Measurements from ENCODE around the gene DNAJC8.
A peak's percentile ranks its signal among the peaks of the same experiment; 100 is the strongest.

DNAJC8 gene

GRCh38 chr1:28259252-28259933, 26.6 kb upstream of the DNAJC8 start, which contains the start of gene SESN2:
TSS of gene SESN2 (plus strand) at chr1:28259518. CDS start at chr1:28259848, 330 bp downstream.
- peak; percentile 100 for DNase-seq
- H3K36me3 ChIP-seq: no peaks in the 10 kb centered on the region
- H3K4me1 ChIP-seq: peaks cover 0 to 27% (median 20%) of the 10 kb centered on the region in 4 donors
- peaks cover 0 to 2% of the 10 kb centered on the region in 2 donors for H3K27me3 ChIP-seq
- peak within 1 kb of the TSS; percentile 87 to 93 for H3K27ac ChIP-seq
- TF ChIP-seq CTCF (IDR thresholded peaks at IDR 0.05): peak in 1 of 2 experiments; percentile 8
- peak within 1 kb of the TSS; percentile 78 to 98 for H3K4me3 ChIP-seq
- intact Hi-C loops (cut with DNase I; ENCODE audit: low total_unique reads): loop anchor here (5.0 to 10.0 kb wide), 2 partner anchors 108 to 245 kb away; partner anchors contain the start of genes PHACTR4 and RCC1
- H3K9me3 ChIP-seq: no peaks in the 10 kb centered on the region

GRCh38 chr1:28258628-28259251, 25.9 kb upstream of the DNAJC8 start:
- Histone ChIP-seq H3K4me1 (peaks cover 0 to 27% (median 20%) of the 10 kb centered on the region in 4 donors), H3K9me3 (no peaks in the 10 kb centered on the region), H3K27ac (peak overlapping the region; percentile 61 to 93), H3K4me3 (peak overlapping the region; percentile 78 to 98), H3K36me3 (no peaks in the 10 kb centered on the region), H3K27me3 (peaks cover 0 to 6% of the 10 kb centered on the region in 2 donors)
- intact Hi-C loops (cut with DNase I; ENCODE audit: low total_unique reads): loop anchor here (5.0 to 10.0 kb wide), 2 partner anchors 109 to 246 kb away; partner anchors contain the start of genes PHACTR4 and RCC1
- no peak for TF ChIP-seq CTCF (IDR thresholded peaks at IDR 0.05)
- no peak for DNase-seq

- intact Hi-C loops (cut with DNase I; ENCODE audit: low total_unique reads): loop anchor here (5.0 to 10.0 kb wide), 2 partner anchors 110 to 247 kb away; partner anchors contain the start of genes PHACTR4 and RCC1
- no peak for DNase-seq
- Histone ChIP-seq H3K4me3 (no peak overlapping the region), H3K27me3 (peaks cover 0 to 6% of the 10 kb centered on the region in 2 donors), H3K27ac (no peak overlapping the region), H3K36me3 (no peaks in the 10 kb centered on the region), H3K9me3 (no peaks in the 10 kb centered on the region), H3K4me1 (peaks cover 0 to 24% (median 18%) of the 10 kb centered on the region in 4 donors)
- TF ChIP-seq CTCF (IDR thresholded peaks at IDR 0.05): no peak
Measured at GRCh38 chr1:28257736-28258135, 24.9 kb upstream of the DNAJC8 start.

GRCh38 chr1:28256197-28256827, 23.5 kb upstream of the DNAJC8 start:
- Histone ChIP-seq H3K36me3 (no peaks in the 10 kb centered on the region), H3K27me3 (peaks cover 0 to 10% of the 10 kb centered on the region in 2 donors), H3K4me3 (no peak overlapping the region), H3K4me1 (peaks cover 0 to 16% (median 14%) of the 10 kb centered on the region in 4 donors), H3K9me3 (no peaks in the 10 kb centered on the region), H3K27ac (no peak overlapping the region)
- no peak for TF ChIP-seq CTCF (IDR thresholded peaks at IDR 0.05)
- DNase-seq: no peak
- intact Hi-C loops (cut with DNase I; ENCODE audit: low total_unique reads): loop anchor here (5.0 to 10.0 kb wide), 2 partner anchors 111 to 248 kb away; partner anchors contain the start of genes PHACTR4 and RCC1

- intact Hi-C loops (cut with DNase I; ENCODE audit: low total_unique reads): loop anchor here (5.0 to 10.0 kb wide), 2 partner anchors 77 to 255 kb away; partner anchors contain the start of genes MED18 and RCC1
- TF ChIP-seq CTCF (IDR thresholded peaks at IDR 0.05): no peak
- DNase-seq: no peak
- Histone ChIP-seq H3K9me3 (no peaks in the 10 kb centered on the region), H3K27ac (no peak overlapping the region), H3K4me3 (no peak overlapping the region), H3K4me1 (peaks cover 0 to 33% (median 23%) of the 10 kb centered on the region in 4 donors), H3K27me3 (peaks cover 0 to 9% of the 10 kb centered on the region in 2 donors), H3K36me3 (no peaks in the 10 kb centered on the region)
Measured at GRCh38 chr1:28249866-28250295, 17.1 kb upstream of the DNAJC8 start.
